Panc1 (cell line): ENCODE results near the gene CELF2.

Experiments
- CTCF ChIP-seq: fragments of 450-650 bp; IDR thresholded peaks from 2 replicates; pipeline ENCODE4 v1.5.1; 2017; ENCODE audit warnings: mild to moderate bottlenecking
- POLR2AphosphoS5 ChIP-seq: IDR thresholded peaks from 2 replicates; pipeline ENCODE4 v1.6.1; 2012; ENCODE audit warnings: mild to moderate bottlenecking, low read depth, low read length, moderate library complexity
- SIN3A ChIP-seq: IDR thresholded peaks from 2 replicates; pipeline ENCODE4 v1.6.1; 2012; ENCODE audit warnings: low read depth, mild to moderate bottlenecking, low read length, moderate library complexity, borderline replicate concordance; ENCODE audit not compliant: insufficient read depth
- TCF7L2 ChIP-seq: IDR thresholded peaks from 2 replicates; pipeline ENCODE4 v1.6.1; 2011; ENCODE audit warnings: mild to moderate bottlenecking, low read depth, low read length, inconsistent platforms
- TF ChIP-seq, protein P1 (sequence below), 2 experiments: IDR thresholded peaks; 2 replicates each; pipeline ENCODE4 v1.6.1; 2011 to 2012; ENCODE audit warnings: low read depth in 2 of 2, control low read depth in 1 of 2, low read length in 1 of 2, mild to moderate bottlenecking in 1 of 2, moderate library complexity in 1 of 2; ENCODE audit not compliant: insufficient read depth in 1 of 2

GRCh38 chr10:11242443-11243387, 225.0 kb downstream of the CELF2 start:
- TF ChIP-seq CTCF (no peak), POLR2AphosphoS5 (no peak), TCF7L2 (no peak), SIN3A (no peak)
- TF ChIP-seq, protein P1, sequence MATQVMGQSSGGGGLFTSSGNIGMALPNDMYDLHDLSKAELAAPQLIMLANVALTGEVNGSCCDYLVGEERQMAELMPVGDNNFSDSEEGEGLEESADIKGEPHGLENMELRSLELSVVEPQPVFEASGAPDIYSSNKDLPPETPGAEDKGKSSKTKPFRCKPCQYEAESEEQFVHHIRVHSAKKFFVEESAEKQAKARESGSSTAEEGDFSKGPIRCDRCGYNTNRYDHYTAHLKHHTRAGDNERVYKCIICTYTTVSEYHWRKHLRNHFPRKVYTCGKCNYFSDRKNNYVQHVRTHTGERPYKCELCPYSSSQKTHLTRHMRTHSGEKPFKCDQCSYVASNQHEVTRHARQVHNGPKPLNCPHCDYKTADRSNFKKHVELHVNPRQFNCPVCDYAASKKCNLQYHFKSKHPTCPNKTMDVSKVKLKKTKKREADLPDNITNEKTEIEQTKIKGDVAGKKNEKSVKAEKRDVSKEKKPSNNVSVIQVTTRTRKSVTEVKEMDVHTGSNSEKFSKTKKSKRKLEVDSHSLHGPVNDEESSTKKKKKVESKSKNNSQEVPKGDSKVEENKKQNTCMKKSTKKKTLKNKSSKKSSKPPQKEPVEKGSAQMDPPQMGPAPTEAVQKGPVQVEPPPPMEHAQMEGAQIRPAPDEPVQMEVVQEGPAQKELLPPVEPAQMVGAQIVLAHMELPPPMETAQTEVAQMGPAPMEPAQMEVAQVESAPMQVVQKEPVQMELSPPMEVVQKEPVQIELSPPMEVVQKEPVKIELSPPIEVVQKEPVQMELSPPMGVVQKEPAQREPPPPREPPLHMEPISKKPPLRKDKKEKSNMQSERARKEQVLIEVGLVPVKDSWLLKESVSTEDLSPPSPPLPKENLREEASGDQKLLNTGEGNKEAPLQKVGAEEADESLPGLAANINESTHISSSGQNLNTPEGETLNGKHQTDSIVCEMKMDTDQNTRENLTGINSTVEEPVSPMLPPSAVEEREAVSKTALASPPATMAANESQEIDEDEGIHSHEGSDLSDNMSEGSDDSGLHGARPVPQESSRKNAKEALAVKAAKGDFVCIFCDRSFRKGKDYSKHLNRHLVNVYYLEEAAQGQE (IDR thresholded peaks at IDR 0.05; ENCODE audit: insufficient read depth in 1 of 2, low read depth in 2 of 2, low read length in 1 of 2): no peak
